Measurements from ENCODE around the gene DONSON. TPM values are rescaled to one million over a fixed set of nuclear protein-coding genes. Genes with fewer than 3 reads are reported as not detected.

The DONSON gene
- total and polyA plus RNA-seq, 9 of the 15 experiments (the other 6 are each of a cell fraction or from before 2014, with no cell fraction given), result 26.7 to 124 (median 62.6) TPM

DNA sequence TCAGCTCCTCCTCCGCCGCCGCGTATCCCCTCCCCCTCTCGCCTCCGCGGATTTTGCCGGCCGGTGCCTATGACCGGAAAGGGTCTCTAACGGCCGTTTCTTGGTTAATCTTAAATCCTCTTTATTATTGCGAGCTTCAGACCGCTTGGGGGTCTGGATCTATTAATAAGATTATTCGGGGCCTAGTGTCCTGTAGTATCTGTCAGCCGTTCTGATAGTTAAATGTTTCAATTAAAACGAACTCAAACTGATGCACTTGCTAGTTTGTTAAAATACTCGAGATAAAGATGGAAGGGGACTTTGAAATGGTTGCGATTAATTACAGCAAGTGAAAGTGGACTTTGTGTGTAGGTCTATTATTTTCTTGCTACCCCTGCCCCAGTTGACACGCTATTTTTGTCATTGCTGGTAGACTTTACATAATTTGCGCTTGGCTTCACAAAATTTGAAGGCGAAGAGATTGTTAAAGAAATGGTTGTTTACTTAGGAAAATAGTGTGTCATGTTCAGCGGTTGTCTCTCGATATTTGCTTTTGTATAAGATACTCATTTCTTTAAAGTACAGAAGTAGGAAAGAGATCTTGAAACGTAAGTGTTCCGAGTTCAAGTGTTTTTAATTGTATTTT is 44.9 kb downstream of the DONSON start (continued):
- TF ChIP-seq FIP1L1 (IDR thresholded peaks at IDR 0.05; ENCODE audit: low read depth, low read length, poor library complexity, severe bottlenecking) (no peak), ZNF408 (CRISPR knock-in tag; IDR thresholded peaks at IDR 0.05; ENCODE audit: low read depth) (no peak), VEZF1 (CRISPR knock-in tag; IDR thresholded peaks at IDR 0.05) (peak; percentile 85), ARID2 (IDR thresholded peaks at IDR 0.05) (no peak), SRSF3 (IDR thresholded peaks at IDR 0.05; ENCODE audit: insufficient read depth, low read length) (no peak), ETV6 (IDR thresholded peaks at IDR 0.05; ENCODE audit: borderline replicate concordance in 1 of 2, low read depth in 2 of 2, low read length in 1 of 2) (no peak), ETV6 (CRISPR knock-in tag; IDR thresholded peaks at IDR 0.05; ENCODE audit: borderline replicate concordance) (0 out of 2 replicates have a peak, but pooled peaks have one; percentile 64), EGR1 (conservative IDR thresholded peaks at IDR 0.05) (peak; percentile 97), SRF (CRISPR knock-in tag; IDR thresholded peaks at IDR 0.05) (no peak), TOE1 (IDR thresholded peaks at IDR 0.05; ENCODE audit: borderline replicate concordance) (no peak), TOE1 (CRISPR knock-in tag; IDR thresholded peaks at IDR 0.05; ENCODE audit: borderline replicate concordance, low read depth) (peak; percentile 47; the same call in 1 of the 2 replicates), ZFP30 (CRISPR knock-in tag; IDR thresholded peaks at IDR 0.05; ENCODE audit: borderline replicate concordance) (no peak)
- TF ChIP-seq, protein P1, sequence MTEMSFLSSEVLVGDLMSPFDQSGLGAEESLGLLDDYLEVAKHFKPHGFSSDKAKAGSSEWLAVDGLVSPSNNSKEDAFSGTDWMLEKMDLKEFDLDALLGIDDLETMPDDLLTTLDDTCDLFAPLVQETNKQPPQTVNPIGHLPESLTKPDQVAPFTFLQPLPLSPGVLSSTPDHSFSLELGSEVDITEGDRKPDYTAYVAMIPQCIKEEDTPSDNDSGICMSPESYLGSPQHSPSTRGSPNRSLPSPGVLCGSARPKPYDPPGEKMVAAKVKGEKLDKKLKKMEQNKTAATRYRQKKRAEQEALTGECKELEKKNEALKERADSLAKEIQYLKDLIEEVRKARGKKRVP (CRISPR knock-in tag; IDR thresholded peaks at IDR 0.05), result 0 out of 2 replicates have a peak, but pooled peaks have one; percentile 23
- TF ChIP-seq, protein P2, sequence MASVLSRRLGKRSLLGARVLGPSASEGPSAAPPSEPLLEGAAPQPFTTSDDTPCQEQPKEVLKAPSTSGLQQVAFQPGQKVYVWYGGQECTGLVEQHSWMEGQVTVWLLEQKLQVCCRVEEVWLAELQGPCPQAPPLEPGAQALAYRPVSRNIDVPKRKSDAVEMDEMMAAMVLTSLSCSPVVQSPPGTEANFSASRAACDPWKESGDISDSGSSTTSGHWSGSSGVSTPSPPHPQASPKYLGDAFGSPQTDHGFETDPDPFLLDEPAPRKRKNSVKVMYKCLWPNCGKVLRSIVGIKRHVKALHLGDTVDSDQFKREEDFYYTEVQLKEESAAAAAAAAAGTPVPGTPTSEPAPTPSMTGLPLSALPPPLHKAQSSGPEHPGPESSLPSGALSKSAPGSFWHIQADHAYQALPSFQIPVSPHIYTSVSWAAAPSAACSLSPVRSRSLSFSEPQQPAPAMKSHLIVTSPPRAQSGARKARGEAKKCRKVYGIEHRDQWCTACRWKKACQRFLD (CRISPR knock-in tag; IDR thresholded peaks at IDR 0.05), result peak; percentile 85; the same call in 1 of the 2 replicates
- TF ChIP-seq, protein P3, sequence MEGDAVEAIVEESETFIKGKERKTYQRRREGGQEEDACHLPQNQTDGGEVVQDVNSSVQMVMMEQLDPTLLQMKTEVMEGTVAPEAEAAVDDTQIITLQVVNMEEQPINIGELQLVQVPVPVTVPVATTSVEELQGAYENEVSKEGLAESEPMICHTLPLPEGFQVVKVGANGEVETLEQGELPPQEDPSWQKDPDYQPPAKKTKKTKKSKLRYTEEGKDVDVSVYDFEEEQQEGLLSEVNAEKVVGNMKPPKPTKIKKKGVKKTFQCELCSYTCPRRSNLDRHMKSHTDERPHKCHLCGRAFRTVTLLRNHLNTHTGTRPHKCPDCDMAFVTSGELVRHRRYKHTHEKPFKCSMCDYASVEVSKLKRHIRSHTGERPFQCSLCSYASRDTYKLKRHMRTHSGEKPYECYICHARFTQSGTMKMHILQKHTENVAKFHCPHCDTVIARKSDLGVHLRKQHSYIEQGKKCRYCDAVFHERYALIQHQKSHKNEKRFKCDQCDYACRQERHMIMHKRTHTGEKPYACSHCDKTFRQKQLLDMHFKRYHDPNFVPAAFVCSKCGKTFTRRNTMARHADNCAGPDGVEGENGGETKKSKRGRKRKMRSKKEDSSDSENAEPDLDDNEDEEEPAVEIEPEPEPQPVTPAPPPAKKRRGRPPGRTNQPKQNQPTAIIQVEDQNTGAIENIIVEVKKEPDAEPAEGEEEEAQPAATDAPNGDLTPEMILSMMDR (IDR thresholded peaks at IDR 0.05 in 2 of 3, conservative IDR thresholded peaks at IDR 0.05 in 1 of 3; ENCODE audit: insufficient read depth in 2 of 3, low read depth in 1 of 3, low read length in 3 of 3), result peak in 1 of 3 experiments; percentile 20; a peak in 1 of 6 replicates
